NT2/D1 (cell line): ENCODE results near the gene SDR9C7.
"Not testable (repeated sequence)": the region's sequence is repeated elsewhere in the genome, so short reads cannot be mapped to it uniquely, and the experiment has no call there.

ENCODE experiments used
- DNase-seq: peaks from one replicate; pipeline ENCODE4 v3.0.0-alpha.2; 2011; ENCODE audit warnings: low read depth, low spot score
- H3K27me3 ChIP-seq: 2 replicates; pipeline ENCODE4 v1.6.0; 2011; ENCODE audit warnings: mild to moderate bottlenecking; ENCODE audit not compliant: insufficient read length, insufficient read depth
- H3K36me3 ChIP-seq: 2 replicates; pipeline ENCODE4 v1.6.1; 2011; ENCODE audit warnings: mild to moderate bottlenecking, low read length, mixed read lengths; ENCODE audit not compliant: insufficient read depth, insufficient read length
- H3K4me1 ChIP-seq: 2 replicates; pipeline ENCODE4 v1.5.1; 2011; ENCODE audit not compliant: insufficient read depth, insufficient read length
- H3K4me3 ChIP-seq: 2 replicates; pipeline ENCODE4 v1.5.1; 2011; ENCODE audit warnings: low read depth; ENCODE audit not compliant: insufficient read length
- H3K9ac ChIP-seq: 2 replicates; pipeline ENCODE4 v1.6.0; 2011; ENCODE audit warnings: low read depth; ENCODE audit not compliant: insufficient read length
- H3K9me3 ChIP-seq: 2 replicates; pipeline ENCODE4 v1.5.1; 2011; ENCODE audit warnings: mild to moderate bottlenecking, low read length; ENCODE audit not compliant: insufficient read depth
- SUZ12 ChIP-seq: IDR thresholded peaks from 2 replicates; pipeline ENCODE4 v1.6.1; 2011; ENCODE audit not compliant: insufficient read length, insufficient read depth; ENCODE audit errors: extremely low read depth
- YY1 ChIP-seq: IDR thresholded peaks from 2 replicates; pipeline ENCODE4 v1.6.1; 2011; ENCODE audit not compliant: insufficient read length, insufficient read depth
- ZNF274 ChIP-seq: IDR thresholded peaks from 2 replicates; pipeline ENCODE4 v1.6.1; 2011; ENCODE audit warnings: mild to moderate bottlenecking, low read depth, low read length

Gene SDR9C7

GRCh38 chr12:56921346-56921745 lies 12.9 kb downstream of the SDR9C7 start:
- no peaks in the 10 kb centered on the region for H3K27me3 ChIP-seq

GRCh38 chr12:56918139-56918538 lies 16.1 kb downstream of the SDR9C7 start:
- H3K9ac ChIP-seq, H3K36me3 ChIP-seq, H3K4me3 ChIP-seq, H3K27me3 ChIP-seq, H3K9me3 ChIP-seq, DNase-seq, H3K4me1 ChIP-seq: not testable (repeated sequence)

More at GRCh38 chr12:56921346-56921745, 12.9 kb downstream of the SDR9C7 start:
- Histone ChIP-seq H3K9me3 (0 out of 2 replicates have a peak, but pooled peaks cover 4% of the 10 kb centered on the region), H3K4me3 (no peak overlapping the region), H3K36me3 (no peaks in the 10 kb centered on the region), H3K4me1 (no peaks in the 10 kb centered on the region), H3K9ac (no peak overlapping the region)
- no peak for DNase-seq
- TF ChIP-seq SUZ12 (no peak), ZNF274 (no peak), YY1 (no peak)

- DNase-seq = no peak
- no peak overlapping the region for H3K4me3 ChIP-seq
- no peak for TF ChIP-seq YY1
- TF ChIP-seq ZNF274 = no peak
- TF ChIP-seq SUZ12 = no peak
- no peaks in the 10 kb centered on the region for H3K27me3 ChIP-seq
- H3K4me1 ChIP-seq = no peaks in the 10 kb centered on the region
- H3K9ac ChIP-seq = no peak overlapping the region
- no peaks in the 10 kb centered on the region for H3K36me3 ChIP-seq
- 0 out of 2 replicates have a peak, but pooled peaks cover 4% of the 10 kb centered on the region for H3K9me3 ChIP-seq
These were observed 17.2 kb downstream of the SDR9C7 start for GRCh38 chr12:56916996-56917333.

GRCh38 chr12:56916296-56916995 lies 17.8 kb downstream of the SDR9C7 start:
- Histone ChIP-seq H3K9ac (no peak overlapping the region), H3K4me3 (no peak overlapping the region), H3K36me3 (no peaks in the 10 kb centered on the region), H3K27me3 (no peaks in the 10 kb centered on the region), H3K4me1 (no peaks in the 10 kb centered on the region), H3K9me3 (0 out of 2 replicates have a peak, but pooled peaks cover 4% of the 10 kb centered on the region)
- no peak for DNase-seq
- TF ChIP-seq ZNF274 (no peak), YY1 (no peak), SUZ12 (no peak)

- Histone ChIP-seq H3K4me1 (no peaks in the 10 kb centered on the region), H3K36me3 (no peaks in the 10 kb centered on the region), H3K9ac (no peak overlapping the region), H3K4me3 (no peak overlapping the region), H3K9me3 (peaks cover 15% of the 10 kb centered on the region), H3K27me3 (no peaks in the 10 kb centered on the region)
- no peak for TF ChIP-seq YY1
- TF ChIP-seq ZNF274 = no peak
- TF ChIP-seq SUZ12 = no peak
- no peak for DNase-seq
These were observed 19.5 kb downstream of the SDR9C7 start for GRCh38 chr12:56914724-56915123.

- TF ChIP-seq ZNF274 (no peak), SUZ12 (no peak), YY1 (no peak)
- Histone ChIP-seq H3K4me3 (no peak overlapping the region), H3K4me1 (no peaks in the 10 kb centered on the region), H3K9me3 (peaks cover 19% of the 10 kb centered on the region), H3K27me3 (no peaks in the 10 kb centered on the region), H3K36me3 (no peaks in the 10 kb centered on the region), H3K9ac (no peak overlapping the region)
- DNase-seq = no peak
These were observed 20.0 kb downstream of the SDR9C7 start for GRCh38 chr12:56914256-56914655.

GRCh38 chr12:56909403-56909802 lies 24.8 kb downstream of the SDR9C7 start:
- H3K9me3 ChIP-seq = peaks cover 35% of the 10 kb centered on the region
- H3K9ac ChIP-seq, H3K36me3 ChIP-seq, H3K4me1 ChIP-seq, H3K4me3 ChIP-seq, H3K27me3 ChIP-seq, DNase-seq: not testable (repeated sequence)

GRCh38 chr12:56908136-56908535 lies 26.1 kb downstream of the SDR9C7 start:
- peaks cover 45% of the 10 kb centered on the region for H3K9me3 ChIP-seq
- H3K4me1 ChIP-seq = no peaks in the 10 kb centered on the region
- no peak for DNase-seq
- no peak for TF ChIP-seq YY1
- no peak for TF ChIP-seq ZNF274
- no peak for TF ChIP-seq SUZ12
- no peaks in the 10 kb centered on the region for H3K27me3 ChIP-seq
- no peak overlapping the region for H3K9ac ChIP-seq
- no peaks in the 10 kb centered on the region for H3K36me3 ChIP-seq
- no peak overlapping the region for H3K4me3 ChIP-seq
